ENCODE results near the gene GAD2.

Gene GAD2

DNA sequence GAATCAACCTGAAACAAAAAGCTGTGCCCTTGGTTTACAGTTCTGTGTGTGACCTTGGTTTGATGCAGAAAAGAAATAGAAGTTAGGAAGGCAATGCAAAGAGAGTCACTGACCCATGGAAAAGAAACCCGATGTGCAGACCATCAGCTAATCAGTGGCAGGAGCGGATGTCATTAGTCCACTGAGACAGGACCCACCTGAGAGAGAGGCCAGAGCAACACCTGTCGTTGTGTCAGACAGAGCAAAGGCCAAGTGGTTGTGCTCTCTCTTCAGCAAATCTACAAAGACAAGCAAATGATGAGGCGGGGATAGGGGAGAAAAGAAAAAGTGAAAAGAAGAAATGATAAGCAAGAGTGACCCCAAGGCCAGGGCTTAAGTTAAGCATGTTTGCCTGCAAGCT is 8.7 kb downstream of the GAD2 start:
- no peak for DNase-seq

DNA sequence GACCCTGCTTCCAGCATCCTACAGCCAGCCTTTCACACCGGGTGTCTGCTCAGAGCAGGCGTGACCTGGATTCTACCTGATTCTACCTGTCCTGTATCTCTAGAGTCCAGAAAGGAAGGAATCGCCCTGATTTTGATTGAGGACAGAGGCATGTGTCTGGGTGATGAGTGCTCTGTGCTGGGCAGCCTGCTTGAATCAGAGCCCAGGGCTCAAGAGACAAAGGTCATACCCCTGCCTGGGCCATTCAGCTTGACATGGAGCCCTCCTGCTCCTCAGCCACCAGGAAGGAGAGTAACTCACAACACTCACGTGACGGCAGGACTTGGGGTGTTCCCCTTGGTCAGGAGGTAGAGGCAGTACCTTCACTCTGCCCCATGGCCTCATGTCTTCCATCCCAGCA is 11.2 kb downstream of the GAD2 start:
- DNase-seq: no peak

DNA sequence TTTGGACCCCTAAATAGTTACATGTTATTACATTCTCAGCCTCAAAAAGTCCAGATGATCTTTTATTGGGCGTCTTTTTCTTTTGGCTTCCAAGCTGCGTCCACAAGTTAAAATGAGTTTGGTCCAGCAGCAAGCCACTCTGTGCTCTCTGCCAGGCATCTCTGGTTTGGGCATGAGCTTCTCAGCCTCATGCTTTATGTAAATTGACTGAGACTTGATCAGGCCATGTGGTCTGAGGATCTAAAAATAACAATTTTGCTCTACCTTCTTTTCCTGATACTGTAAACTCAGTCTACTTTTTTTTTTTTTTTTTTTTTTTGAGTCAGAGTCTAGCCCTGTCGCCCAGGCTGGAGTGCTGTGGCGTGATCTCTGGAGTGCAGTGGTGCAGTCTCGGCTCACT is 15.6 kb downstream of the GAD2 start:
- no peak for DNase-seq

DNA sequence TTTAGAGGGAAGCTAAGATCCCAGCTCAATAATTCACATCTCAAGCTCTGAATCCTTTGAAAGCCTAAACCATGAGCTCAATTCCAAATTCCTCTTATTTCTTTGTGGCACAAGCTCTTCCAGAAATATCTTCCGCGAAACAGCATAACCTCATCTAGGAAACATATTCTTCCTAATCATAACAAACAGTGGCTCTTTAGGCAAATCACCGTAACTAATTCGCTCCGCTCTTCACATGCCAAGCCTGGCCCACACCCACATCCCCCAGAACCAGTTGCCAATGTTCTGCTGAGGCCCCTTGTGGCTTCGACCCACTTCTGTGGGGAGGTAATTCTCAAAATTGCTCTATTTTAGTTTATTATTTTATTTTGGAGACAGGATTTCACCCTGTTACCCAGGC is 19.2 kb downstream of the GAD2 start:
- DNase-seq: no peak

DNA sequence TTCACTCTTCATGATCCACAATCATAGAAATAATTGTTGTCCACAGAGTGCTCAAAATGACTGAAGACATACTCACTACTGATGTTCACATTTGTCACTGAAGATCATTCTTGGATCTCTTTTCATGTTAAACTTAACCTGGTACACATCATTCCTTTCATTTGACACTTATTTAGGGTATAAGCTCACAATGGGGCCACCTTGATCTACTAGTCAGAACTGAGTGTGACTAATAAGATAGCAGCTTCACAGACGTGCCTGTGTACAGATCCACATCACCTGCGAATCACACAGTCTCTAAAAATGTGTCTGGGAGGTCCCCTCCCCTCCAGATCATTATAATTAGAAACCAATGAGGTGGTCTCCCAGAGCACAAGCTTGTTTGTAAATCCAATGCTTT is 21.8 kb downstream of the GAD2 start:
- DNase-seq: no peak

DNA sequence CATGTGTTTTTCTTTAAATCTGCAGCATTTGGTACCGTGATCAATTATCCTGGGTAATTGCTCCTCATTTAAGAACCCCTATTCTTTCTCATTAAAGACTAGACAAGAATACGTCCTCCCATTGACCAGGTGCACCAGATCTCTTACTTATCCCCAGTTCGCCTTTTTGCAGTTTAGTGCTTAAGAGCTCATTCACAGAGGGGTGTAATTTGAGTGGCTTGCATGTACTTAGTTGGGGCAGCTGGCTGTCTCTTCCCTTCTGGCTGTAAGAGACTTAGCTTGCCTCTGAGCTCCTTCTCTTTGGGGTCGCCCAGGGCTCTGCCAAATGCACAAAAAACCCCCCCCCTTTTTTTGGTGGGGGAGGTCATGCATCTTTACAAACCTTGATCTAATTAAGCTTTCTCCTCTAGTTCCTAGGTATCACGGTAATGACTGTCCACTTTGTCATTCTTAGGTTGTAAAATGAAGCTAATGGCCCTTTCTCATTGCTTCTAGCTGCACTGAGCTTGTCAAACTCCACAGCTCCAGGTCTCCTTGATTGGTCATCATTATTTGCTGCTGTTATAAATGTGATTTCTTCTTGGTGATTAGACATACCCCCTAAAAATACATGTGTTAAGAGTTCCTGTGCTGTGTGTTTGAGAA is 26.3 kb downstream of the GAD2 start:
- DNase-seq: no peak

DNA sequence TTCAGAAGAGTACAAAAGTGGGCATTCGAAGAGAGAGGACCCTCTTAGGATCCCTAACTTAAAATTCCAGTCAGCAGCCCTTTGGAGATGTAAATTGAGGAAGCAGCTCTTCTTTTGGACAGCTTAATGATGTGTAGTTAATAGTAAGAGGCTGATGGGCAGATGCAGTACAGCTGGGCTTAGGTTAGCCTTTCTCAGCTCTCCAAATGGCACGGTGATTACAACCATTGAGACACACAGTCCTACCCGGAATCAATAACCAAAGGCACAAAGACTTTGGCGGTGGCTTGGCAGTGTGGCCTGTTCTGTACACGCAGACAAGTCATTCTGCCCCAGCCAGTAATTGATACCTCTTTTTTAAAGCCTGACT is 26.8 kb downstream of the GAD2 start:
- no peak for DNase-seq

DNA sequence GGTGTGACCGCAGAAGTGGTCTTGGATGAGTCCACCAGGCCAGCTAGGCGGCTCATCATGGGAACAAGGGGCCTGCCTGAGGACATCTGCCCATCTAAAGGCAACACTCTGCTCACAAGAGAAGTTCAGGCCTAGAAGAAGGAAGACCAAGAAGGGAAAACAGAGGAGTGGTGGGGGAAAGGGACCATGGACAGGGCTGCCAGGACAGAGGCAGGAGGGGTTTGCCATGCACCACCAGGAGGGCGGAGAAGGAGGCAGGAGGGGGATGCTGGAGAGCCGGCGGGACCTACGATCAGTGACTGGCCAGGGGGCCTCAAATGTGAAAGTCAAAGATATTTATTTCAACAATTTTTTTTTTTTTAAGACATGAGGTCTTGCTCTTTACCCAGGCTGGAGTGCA is 33.1 kb downstream of the GAD2 start:
- DNase-seq: no peak

DNA sequence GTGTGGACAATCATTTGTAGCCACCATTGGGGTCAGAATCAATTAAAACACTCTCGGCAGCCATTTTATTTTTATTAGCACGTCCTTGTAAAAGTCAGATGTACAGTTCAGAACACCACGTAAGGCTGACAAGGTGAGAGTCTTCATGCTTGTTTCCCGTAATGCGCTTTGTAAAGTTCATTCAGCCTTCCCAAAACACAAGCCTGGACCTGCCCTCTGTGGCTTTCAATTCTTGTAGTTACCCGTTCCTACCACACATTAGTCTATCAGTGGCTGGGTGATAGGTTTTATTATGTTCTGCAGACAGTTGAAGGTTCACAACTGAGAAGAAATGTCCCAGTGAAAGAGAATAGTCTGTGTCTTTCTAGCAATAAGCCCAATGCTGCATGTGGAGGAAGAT is 35.4 kb downstream of the GAD2 start:
- DNase-seq: no peak

DNA sequence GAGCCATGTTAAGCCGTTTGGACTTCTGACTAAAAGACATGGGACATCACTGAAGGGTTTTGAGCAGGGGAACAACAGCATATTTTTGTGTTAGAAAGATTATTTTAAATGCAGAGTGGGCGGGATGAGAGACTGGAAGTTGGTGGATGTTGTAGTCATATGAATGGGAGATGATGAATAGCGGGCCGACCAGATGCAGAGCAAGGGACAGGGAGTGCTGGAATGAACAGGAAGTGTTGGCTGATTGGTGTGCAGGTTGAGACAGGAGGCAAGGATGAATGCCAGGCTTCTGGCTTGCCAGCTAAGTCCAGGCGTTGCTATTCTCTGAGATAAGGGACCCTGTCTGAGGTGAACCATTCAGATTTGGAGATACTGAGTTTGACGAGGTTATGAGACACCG is 38.0 kb downstream of the GAD2 start:
- no peak for DNase-seq

DNA sequence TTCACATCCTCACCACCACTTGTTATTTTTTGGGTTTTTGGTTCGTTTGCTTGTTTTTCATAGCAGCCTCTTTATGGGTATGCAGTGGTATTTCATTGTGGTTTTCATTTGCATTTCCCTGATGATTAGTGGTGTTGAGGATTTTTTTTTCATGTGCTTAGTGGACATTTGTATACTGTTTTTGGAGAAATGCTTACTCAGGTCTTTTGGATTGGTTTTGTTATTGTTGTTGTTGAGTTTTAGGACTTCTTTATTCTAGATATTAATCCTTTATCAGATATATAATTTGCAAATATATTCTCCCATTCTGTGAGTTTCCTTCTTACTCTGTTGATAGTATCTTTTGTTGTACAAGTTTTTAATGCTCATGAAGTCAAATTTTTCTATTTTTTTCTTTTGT is 42.8 kb downstream of the GAD2 start:
- DNase-seq: no peak

DNA sequence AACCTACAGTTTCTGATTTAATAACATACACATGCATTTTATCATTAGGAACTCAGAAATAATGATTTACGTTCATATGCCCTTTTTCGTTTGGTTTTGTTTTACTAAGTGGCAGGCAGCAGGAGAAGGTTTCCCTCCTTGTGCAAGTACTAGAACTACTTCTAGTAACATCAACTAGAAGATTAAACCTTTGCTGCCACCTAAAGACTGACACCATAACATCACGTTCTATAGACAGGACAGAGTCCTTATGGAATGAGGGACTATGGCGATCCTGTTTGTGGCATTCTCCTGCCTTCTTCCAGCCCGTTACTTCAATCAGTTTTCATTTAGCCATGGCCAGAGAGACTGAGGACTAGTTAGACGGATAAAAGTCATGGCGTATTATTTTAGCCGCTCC is 53.2 kb downstream of the GAD2 start:
- DNase-seq: no peak

DNA sequence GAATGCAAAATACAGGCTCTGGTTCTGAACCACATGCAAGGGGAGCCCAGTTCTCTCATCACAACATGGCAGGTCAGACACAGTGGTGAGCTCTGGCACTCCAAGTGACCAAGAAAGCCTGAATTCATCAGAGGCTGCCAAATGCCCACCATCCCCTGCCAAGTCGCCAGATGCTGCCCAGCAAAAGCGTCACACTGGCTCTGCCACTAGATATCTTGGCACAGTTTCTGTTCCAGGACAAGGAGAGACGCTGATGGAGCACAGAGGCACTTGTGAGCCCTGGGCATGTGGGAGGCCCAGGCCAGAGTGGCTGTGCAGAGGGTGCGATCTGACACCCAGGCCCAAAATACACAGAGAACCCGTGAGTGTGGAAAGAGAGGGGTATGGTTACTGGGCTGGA is 57.8 kb downstream of the GAD2 start:
- no peak for DNase-seq

DNA sequence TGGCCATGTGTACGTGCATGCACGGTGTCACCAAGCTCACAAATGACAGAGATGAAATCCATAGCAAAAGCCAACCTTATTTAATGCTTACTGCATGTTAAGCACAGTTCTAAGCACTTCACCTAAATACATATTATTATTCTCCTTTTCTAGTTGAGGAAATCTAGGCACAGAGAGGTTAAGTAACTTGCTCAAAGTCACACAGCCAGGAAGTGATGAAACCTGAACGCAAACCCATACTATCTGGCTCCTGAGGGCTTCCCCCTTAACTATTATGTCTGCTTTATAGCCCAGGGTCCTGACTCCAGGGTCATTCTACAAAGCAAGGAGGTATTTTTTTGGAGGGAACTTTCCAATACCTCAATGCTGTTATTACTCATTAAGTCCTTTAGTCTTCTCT is 61.7 kb downstream of the GAD2 start:
- DNase-seq: no peak

DNA sequence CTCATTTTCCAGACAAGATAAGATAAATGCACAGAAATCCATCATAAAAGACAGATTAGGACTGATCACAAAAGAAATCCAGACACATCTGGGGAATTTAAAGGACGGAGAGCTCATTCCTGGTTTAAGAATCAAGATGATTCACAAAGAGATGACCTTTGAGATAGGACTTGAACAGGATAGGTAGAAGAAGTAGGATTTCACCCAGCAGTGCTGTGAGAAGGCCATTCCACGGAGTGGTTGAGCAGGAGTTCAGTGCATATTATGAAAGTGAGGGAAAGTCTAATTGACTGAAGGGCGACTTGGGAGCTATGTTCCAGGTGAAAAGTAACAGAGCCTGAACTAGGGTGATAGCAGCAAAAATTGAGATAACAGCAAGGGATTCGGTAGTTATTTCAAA is 73.7 kb downstream of the GAD2 start:
- no peak for DNase-seq

DNA sequence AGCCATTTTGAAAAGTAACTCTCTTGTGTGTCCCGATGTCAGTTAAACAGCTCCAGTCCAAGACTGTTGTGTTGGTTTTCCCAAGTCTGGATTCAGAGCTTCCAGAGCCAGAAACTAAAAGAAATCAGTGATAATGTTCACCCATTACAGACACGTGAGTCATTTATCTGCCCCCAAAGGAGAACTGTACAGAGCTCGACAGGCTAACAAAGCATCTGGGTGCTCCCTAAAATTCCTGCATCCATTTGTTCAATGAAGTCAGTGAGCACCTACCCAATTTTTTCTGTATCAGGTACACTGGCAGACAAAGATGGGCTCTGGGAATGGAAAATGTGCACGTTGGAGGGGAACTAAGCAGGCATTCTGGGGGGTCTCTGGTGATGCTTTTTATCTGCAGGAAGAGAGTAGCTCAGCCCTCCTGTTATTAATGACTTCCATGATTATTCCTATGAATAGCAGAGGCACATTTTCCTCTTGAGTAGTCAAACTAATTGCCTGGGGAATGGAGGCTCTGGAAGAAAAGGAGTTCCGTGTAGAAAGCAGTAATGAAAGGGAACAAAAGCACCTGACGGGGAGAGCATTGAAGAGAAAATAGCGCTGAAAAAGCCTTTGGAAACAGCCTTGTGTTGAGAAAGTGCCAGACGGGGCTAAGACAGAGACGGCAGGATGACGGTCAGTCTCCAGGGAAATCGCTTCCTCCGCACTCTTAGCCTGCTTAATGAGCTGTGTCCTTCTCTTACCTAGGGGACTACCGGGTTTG is 75.3 kb downstream of the GAD2 start:
- no peak for DNase-seq

DNA sequence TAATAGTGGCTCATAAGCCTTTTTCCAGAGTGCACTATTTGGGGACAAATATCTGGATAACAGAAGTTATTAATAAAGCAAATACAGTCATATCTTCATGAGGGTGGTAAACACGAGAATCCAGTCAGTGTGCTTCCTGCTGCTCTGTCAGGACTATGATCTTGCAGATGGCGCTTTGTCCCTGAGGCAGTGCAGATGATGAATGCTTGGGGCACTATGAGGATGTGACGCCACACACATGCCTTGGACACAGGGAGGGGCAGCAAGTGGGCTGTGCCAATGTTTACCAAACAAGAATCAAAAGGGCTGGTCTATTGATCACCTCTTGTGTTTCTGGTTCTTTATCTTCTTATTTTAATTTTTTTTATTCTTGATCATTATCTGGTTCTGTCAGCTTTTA is 79.8 kb downstream of the GAD2 start:
- no peak for DNase-seq

DNA sequence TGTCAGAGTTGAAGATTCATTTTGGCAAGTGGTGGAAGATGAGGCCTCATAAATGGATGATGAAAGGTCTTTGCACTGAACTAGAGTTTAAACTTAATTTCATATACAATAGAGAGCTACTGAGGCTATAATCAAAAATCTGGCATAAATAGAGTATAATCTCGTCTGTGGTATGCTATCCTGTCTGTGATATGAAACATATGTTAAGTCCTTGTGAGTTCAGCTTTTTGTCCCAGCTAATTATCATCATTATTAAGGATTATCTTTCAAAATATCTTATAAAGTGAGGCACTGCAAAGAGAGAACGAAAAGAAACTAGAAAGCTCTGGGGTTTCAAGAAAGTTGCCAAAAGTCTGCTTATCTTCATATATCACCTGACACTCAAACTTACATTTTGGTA is 83.4 kb downstream of the GAD2 start:
- no peak for DNase-seq

DNA sequence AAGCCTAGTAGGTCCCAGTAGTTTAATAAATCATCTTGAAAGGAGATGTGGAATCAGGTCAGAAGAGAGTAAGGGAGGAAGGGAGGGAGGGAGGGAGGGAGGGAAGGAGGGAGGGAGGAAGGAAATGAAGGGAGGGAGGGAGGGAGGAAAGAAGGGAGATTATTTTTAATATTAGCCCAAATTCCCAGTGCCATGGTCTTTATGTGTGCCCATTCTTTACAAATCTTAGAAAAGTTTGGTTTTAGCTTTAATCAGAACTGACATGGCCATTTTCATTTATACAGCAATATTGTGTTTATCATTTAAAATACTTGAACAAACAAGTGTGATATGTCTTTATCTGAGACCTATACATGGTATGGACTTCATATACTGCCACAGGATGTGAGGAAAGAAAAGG is 86.8 kb downstream of the GAD2 start:
- no peak for DNase-seq

DNA sequence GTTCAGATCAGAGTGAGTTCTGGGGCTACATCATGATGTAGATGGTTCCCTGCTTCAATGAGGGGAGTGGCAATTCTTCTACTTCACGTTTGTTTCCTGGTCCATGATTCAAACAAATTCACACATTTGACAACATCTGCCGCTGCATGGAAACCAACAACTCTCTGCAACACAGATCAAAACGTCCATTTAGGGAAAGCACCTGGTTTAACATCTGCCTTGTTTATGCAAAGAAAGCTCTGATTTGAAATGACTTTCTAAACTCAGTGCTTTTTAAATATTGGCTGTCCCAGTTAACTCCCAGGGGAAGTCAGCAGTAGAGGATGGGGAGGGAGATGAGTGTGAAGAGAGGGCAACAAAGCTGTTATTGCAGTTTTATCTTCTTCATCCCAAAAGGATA is 93.8 kb downstream of the GAD2 start:
- no peak for DNase-seq

DNA sequence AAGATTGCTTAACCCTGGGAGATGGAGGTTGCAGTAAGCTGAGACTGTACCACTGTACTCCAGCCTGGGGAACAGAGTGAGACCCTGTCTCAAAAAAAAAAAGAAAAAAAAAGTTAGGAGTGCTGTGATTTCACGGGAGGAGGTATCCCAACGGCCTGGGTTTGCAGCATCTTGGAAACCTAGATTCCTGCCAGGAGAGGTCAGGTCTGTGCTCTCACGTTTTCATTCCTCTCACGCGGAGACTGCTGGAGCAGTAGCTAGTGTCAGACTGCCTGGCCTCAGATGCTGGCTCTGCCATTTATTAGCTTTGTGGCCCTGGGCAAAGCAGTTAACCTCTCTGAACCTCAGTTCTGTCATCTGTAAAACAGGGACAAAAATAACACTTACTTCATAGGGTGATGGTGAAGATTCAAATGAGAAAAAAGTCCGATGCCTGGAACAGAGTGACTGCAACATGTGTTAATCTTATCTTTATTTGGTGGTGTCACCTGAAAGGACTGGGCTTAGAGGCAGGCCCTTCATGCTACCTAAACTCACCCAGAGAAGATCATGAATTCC is 94.9 kb downstream of the GAD2 start:
- DNase-seq: no peak

DNA sequence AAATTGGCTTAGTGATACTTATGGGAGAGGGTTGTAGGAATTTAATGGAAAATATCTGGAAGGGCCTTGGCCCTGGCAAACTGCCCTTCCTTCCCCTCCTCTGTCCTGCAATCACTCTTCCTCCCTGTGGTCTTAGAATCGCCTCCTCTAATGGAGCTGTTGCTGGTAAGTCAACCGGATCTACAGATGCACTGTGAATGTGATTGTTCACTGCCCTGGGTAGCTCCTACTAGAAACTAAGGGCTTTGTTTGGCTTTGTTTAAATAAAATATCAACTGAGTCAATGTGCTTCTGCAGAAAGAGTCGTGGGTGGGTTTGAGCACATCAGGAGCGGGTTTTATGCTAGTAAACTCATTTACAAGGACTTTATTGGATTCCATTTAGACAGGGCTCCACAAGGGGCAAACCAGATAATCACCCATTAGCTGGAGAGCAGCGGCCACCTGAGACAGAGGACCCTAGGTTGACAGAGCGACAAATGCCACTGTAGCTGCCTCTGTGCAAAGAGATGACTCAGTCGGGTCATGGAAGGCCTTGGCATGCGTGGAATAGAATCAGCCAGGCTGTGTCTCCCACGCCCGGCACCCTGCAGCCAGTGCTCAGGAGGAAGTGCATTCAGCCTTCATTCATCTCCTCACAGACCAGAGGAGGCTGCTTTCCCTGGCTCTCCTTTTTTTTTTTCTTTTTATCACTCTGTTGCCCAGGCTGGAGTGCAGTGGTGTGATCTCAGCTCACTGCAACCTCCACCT is 97.9 kb downstream of the GAD2 start:
- no peak for DNase-seq

DNA sequence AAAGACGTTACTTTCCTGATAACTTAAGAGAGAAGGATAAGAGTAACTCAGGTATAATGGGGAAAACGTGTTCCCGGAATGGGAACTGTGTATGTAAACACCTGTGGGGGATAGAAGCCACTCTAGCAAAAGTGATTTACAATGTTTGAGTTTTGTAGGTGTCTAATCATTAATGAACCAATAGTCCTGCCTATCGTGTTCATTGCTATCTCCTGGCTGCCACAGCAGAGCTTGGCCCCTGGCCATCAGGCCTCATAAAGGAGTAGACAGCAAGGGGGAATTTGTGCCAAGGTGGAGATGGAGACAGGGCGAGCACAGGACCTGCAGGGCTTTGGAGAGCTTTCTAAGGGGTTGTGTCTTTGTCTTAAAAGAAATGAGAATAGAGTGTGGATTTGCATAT is 102.1 kb downstream of the GAD2 start:
- DNase-seq: no peak

DNA sequence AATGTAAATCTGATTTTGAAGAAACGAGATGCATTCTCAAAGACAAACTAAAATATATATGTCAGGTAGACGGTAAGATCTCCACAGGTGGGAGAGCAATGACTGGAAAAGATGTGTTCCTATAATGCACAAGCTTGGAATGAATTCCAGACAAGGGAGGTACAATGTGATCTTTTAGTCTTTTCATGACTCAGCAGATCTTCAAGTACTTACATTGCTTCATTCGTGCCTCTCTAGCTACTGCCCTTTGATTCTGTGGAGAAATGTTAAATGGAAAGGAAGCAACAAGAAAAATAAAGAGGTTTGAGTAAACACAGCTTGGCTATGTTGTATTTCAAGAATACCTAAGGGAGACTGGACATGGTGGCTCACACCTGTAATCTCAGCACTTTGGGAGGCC is 106.6 kb downstream of the GAD2 start:
- no peak for DNase-seq

All from stimulated activated CD8-positive, alpha-beta memory T cell treated with anti-CD3 and anti-CD28 coated beads, Interleukin-4, amount 100 ng/mL, for 48 hours (primary cell).